Measurements from ENCODE around the gene DAO. TPM values are rescaled to one million over a fixed set of nuclear protein-coding genes. Genes with fewer than 3 reads are reported as not detected.

DAO gene
- total RNA-seq, result not detected

- DNase-seq (no peak), ATAC-seq (ENCODE audit: low read depth) (no peak)
- peaks cover 7% of the 10 kb centered on the region for H3K27me3 Mint-ChIP-seq
- H3K4me3 Mint-ChIP-seq, result no peak within 1 kb of the TSS
- no peaks in the 10 kb centered on the region for H3K36me3 Mint-ChIP-seq
- H3K27ac Mint-ChIP-seq, result no peak within 1 kb of the TSS
- peaks cover 5% of the 10 kb centered on the region for H3K4me1 Mint-ChIP-seq
- H3K9me3 Mint-ChIP-seq, result no peaks in the 10 kb centered on the region
- POLR2A ChIA-PET, result no interaction called here
These were observed at the start of gene DAO for GRCh38 chr12:108879615-108880254. DAO (plus strand) TSS chr12:108880092; CDS start chr12:108885007, 4,915 bp downstream.

DNA sequence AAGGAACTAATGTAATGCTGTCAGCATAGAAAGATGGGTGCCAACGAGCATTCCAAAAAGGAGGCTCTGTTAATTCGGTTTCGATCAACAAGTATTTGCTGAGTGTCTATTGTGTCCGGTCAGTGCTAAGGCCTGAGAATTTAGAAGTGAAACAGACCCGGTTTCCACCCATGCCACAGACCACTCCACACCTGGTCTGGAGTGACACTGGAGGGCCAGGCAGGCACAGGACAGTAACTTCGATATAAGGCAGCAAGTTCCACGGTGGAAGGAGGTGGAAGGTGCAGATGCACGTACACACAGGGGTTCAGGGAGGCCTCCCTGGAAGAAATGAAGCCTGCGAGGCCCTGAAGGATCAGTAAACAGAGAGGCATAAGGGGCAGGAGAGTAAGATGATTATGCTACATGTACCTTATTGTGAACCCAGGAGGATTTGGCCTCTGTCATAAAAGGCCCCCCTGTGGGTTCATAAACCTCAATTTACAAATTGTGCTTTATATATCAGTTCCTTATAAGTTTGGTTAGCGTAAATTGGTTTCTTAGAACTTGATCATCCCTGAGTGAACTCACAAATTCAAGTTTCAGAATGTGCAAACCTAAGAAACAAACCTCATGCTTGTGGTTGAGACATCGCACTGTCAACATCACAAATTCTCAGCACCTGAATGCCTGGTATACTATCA, 48.4 kb upstream of the DAO start:
- Mint-ChIP-seq H3K27me3 (no peaks in the 10 kb centered on the region), H3K9me3 (no peaks in the 10 kb centered on the region), H3K36me3 (peaks cover 37% of the 10 kb centered on the region), H3K27ac (peak overlapping the region; percentile 82), H3K4me3 (peak overlapping the region; percentile 15), H3K4me1 (peaks cover 40% of the 10 kb centered on the region)
- no peak for DNase-seq
- POLR2A ChIA-PET, result no interaction called here
- peak; percentile 48 for ATAC-seq (ENCODE audit: low read depth)

DNA sequence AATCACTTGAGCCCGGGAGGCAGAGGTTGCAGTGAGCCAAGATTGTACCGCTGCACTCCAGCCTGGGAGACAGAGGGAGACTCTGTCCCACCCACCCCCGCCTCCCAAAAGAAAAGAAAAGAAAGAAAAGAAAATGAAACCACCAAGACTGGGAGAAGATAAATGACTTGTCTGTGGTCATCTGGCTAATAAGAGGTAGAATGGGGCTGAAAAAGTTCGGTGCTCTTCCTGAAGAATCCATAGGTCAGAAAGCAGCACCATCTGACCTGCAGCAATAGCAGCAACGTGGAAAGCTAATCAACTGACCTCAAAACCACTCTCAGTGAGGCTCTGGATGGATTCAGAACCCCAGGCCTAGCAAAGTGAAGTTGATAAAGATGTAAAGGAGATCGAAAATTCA, 47.7 kb upstream of the DAO start:
- peaks cover 36% of the 10 kb centered on the region for H3K4me1 Mint-ChIP-seq
- H3K27ac Mint-ChIP-seq, result peak overlapping the region; percentile 72
- H3K4me3 Mint-ChIP-seq, result peak overlapping the region; percentile 25
- H3K27me3 Mint-ChIP-seq, result no peaks in the 10 kb centered on the region
- no peak for ATAC-seq (ENCODE audit: low read depth)
- DNase-seq, result no peak
- H3K36me3 Mint-ChIP-seq, result peaks cover 40% of the 10 kb centered on the region
- no peaks in the 10 kb centered on the region for H3K9me3 Mint-ChIP-seq
- POLR2A ChIA-PET, result interaction anchor here (1.0 kb wide), 1 partner anchor 26 kb away, joined by 3 read pairs; no protein-coding TSS in a partner anchor

DNA sequence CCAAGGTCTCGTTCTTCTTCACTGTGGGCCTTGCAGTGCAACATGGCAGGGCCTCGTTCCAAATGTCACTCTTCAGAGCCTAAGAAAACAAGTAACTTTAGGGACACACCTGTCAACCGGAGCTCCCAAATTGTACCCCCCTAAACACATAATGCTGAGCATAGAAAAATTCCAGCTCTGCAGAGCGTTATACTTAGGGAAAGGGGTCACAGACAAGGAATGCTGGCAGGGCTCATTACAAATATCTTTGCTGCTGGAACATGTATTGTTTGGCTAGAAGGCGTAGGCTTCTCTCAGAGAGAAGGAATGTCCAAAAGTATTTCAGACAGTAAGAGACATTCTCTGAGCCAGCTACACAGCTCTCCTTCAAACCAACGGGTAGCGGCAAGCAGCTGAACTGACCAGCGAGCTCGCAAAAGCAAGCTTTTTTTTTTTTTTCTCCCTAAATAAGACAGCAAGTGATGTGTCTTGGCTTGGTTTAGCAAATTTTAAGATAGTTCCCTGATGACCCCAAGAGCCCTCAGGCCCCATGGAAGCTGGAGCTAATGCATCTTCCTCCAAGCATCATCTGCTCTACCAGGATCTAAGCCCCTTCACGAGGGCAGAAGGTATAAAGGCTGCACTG, 47.0 kb upstream of the DAO start:
- H3K36me3 Mint-ChIP-seq, result peaks cover 40% of the 10 kb centered on the region
- POLR2A ChIA-PET, result interaction anchor here (1.0 kb wide), 1 partner anchor 25 kb away, joined by 3 read pairs; no protein-coding TSS in a partner anchor
- no peaks in the 10 kb centered on the region for H3K9me3 Mint-ChIP-seq
- ATAC-seq (ENCODE audit: low read depth) (no peak), DNase-seq (no peak)
- H3K27ac Mint-ChIP-seq, result no peak overlapping the region
- H3K4me3 Mint-ChIP-seq, result no peak overlapping the region
- no peaks in the 10 kb centered on the region for H3K27me3 Mint-ChIP-seq
- peaks cover 40% of the 10 kb centered on the region for H3K4me1 Mint-ChIP-seq

- H3K9me3 Mint-ChIP-seq, result no peaks in the 10 kb centered on the region
- H3K36me3 Mint-ChIP-seq, result peaks cover 44% of the 10 kb centered on the region
- H3K27me3 Mint-ChIP-seq, result no peaks in the 10 kb centered on the region
- POLR2A ChIA-PET, result interaction anchor here (2.7 kb wide), 1 partner anchor 24 kb away, joined by 10 read pairs; the partner anchor contains the start of gene SSH1
- no peak overlapping the region for H3K27ac Mint-ChIP-seq
- no peak overlapping the region for H3K4me3 Mint-ChIP-seq
- H3K4me1 Mint-ChIP-seq, result peaks cover 45% of the 10 kb centered on the region
- DNase-seq (no peak), ATAC-seq (ENCODE audit: low read depth) (no peak)
These were observed 46.5 kb upstream of the DAO start for GRCh38 chr12:108833355-108833733.

DNA sequence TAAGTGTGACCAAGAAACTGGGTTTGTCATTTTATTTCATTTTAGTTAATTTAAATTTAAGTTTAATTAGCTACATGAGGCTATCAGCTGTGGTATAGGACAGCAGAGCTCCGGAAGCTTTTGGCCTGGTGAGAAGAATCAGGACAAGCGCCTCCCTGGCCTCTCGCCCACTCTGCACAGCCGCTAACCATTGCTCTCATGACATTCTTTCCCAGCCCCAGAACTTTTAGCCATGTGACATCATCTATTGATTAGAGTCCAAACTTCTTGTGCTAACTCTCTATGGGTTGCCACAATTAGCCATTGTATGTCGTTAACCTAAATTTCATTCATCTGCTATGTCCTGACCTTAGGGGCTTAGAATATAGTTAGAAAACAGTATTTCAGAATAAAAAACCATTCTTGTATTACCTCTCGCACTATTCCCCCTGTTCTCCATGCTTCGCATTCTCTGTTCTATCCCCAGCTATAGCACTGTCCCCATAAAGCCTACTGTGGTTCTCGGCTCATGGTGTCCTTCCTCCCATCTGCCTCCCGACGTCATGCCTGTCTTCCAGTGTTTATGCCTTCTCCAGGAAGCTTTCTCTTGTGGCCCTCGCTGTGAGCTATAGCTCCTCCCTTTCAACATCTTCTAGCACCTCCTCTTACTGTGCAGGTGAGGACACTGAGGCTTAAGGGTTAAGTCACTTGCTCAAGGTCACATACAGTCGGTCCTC, 46.0 kb upstream of the DAO start:
- H3K4me1 Mint-ChIP-seq, result peaks cover 49% of the 10 kb centered on the region
- DNase-seq, result no peak
- peaks cover 45% of the 10 kb centered on the region for H3K36me3 Mint-ChIP-seq

GRCh38 chr12:108835860-108836634, 43.8 kb upstream of the DAO start:
- DNase-seq (no peak), ATAC-seq (ENCODE audit: low read depth) (no peak)
- POLR2A ChIA-PET, result interaction anchor here (2.7 kb wide), 1 partner anchor 22 kb away, joined by 10 read pairs; the partner anchor contains the start of gene SSH1
- no peak overlapping the region for H3K4me3 Mint-ChIP-seq
- H3K27me3 Mint-ChIP-seq, result no peaks in the 10 kb centered on the region
- peaks cover 59% of the 10 kb centered on the region for H3K4me1 Mint-ChIP-seq
- peaks cover 40% of the 10 kb centered on the region for H3K36me3 Mint-ChIP-seq
- no peak overlapping the region for H3K27ac Mint-ChIP-seq
- H3K9me3 Mint-ChIP-seq, result no peaks in the 10 kb centered on the region

More for the DNA sequence above, 46.0 kb upstream of the DAO start:
- Mint-ChIP-seq H3K27ac (no peak overlapping the region), H3K4me3 (peak overlapping the region; percentile 5), H3K9me3 (no peaks in the 10 kb centered on the region), H3K27me3 (no peaks in the 10 kb centered on the region)
- POLR2A ChIA-PET, result interaction anchor here (2.7 kb wide), 1 partner anchor 24 kb away, joined by 10 read pairs; the partner anchor contains the start of gene SSH1
- ATAC-seq (ENCODE audit: low read depth), result no peak

- Mint-ChIP-seq H3K9me3 (no peaks in the 10 kb centered on the region), H3K27me3 (no peaks in the 10 kb centered on the region), H3K4me3 (no peak overlapping the region), H3K4me1 (peaks cover 50% of the 10 kb centered on the region), H3K27ac (peak overlapping the region; percentile 41), H3K36me3 (peaks cover 33% of the 10 kb centered on the region)
- POLR2A ChIA-PET, result interaction anchor here (0.6 to 1.2 kb wide), 2 partner anchors 147 to 202 kb away, joined by 3 to 4 read pairs; no protein-coding TSS in a partner anchor
- ATAC-seq (ENCODE audit: low read depth), result no peak
- DNase-seq, result no peak
These were observed 42.7 kb upstream of the DAO start for GRCh38 chr12:108837239-108837638.

GRCh38 chr12:108837680-108838079, 42.2 kb upstream of the DAO start:
- Mint-ChIP-seq H3K36me3 (peaks cover 31% of the 10 kb centered on the region), H3K27ac (peak overlapping the region; percentile 18), H3K9me3 (no peaks in the 10 kb centered on the region), H3K4me3 (peak overlapping the region; percentile 71), H3K27me3 (no peaks in the 10 kb centered on the region), H3K4me1 (peaks cover 48% of the 10 kb centered on the region)
- DNase-seq, result no peak
- POLR2A ChIA-PET, result interaction anchor here (0.9 to 2.8 kb wide), 6 partner anchors 11 to 255 kb away, joined by 3 to 25 read pairs (median 4); partner anchors contain the start of genes ALKBH2 and SSH1
- no peak for ATAC-seq (ENCODE audit: low read depth)

GRCh38 chr12:108838194-108839017, 41.5 kb upstream of the DAO start:
- POLR2A ChIA-PET, result interaction anchor here (0.9 to 2.8 kb wide), 8 partner anchors 12 to 276 kb away, joined by 3 to 25 read pairs (median 4); partner anchors contain the start of genes ALKBH2, ISCU and SSH1
- Mint-ChIP-seq H3K27ac (peak overlapping the region; percentile 89), H3K9me3 (no peaks in the 10 kb centered on the region), H3K36me3 (peaks cover 29% of the 10 kb centered on the region), H3K27me3 (no peaks in the 10 kb centered on the region), H3K4me1 (peaks cover 46% of the 10 kb centered on the region), H3K4me3 (peak overlapping the region; percentile 71)
- ATAC-seq (ENCODE audit: low read depth) (peak; percentile 94), DNase-seq (peak; percentile 77)

GRCh38 chr12:108839018-108839889, 40.6 kb upstream of the DAO start:
- Mint-ChIP-seq H3K4me1 (peaks cover 44% of the 10 kb centered on the region), H3K27ac (peak overlapping the region; percentile 89), H3K4me3 (peak overlapping the region; percentile 71), H3K36me3 (peaks cover 26% of the 10 kb centered on the region), H3K27me3 (no peaks in the 10 kb centered on the region), H3K9me3 (no peaks in the 10 kb centered on the region)
- no peak for ATAC-seq (ENCODE audit: low read depth)
- DNase-seq, result no peak
- POLR2A ChIA-PET, result interaction anchor here (1.0 to 2.8 kb wide), 5 partner anchors 13 to 277 kb away, joined by 3 to 25 read pairs (median 4); partner anchors contain the start of genes ISCU and SSH1

Measured in activated naive CD8-positive, alpha-beta T cell treated with anti-CD3 and anti-CD28 coated beads, Interleukin-2, amount 10 ng/mL, durations not matched to agents 7 days and 5 days (primary cell).